GM12801 (cell line): ENCODE data around the gene SLC8A2.

Experiments used
- CTCF ChIP-seq: IDR thresholded peaks from one replicate; pipeline ENCODE4 v1.5.1; 2011; ENCODE audit warnings: control low read depth; ENCODE audit not compliant: insufficient read length; ENCODE audit errors: extremely low read depth

Gene SLC8A2

GRCh38 chr19:47489072-47489914, 17.6 kb upstream of the SLC8A2 start:
- no peak for TF ChIP-seq CTCF

GRCh38 chr19:47487551-47488515, 16.1 kb upstream of the SLC8A2 start:
- TF ChIP-seq CTCF = no peak

- no peak for TF ChIP-seq CTCF
Measured at GRCh38 chr19:47486900-47487299, 15.2 kb upstream of the SLC8A2 start.

- TF ChIP-seq CTCF = no peak
Measured at GRCh38 chr19:47485210-47485609, 13.5 kb upstream of the SLC8A2 start.

- no peak for TF ChIP-seq CTCF
Measured at GRCh38 chr19:47483800-47484690, 12.4 kb upstream of the SLC8A2 start, which contains the start of gene KPTN. Gene KPTN, minus strand, starts transcription at chr19:47484219. Its CDS starts 59 bp downstream, at chr19:47484160.

- TF ChIP-seq CTCF = no peak
Measured at GRCh38 chr19:47483200-47483599, 11.5 kb upstream of the SLC8A2 start.
